Keratinocyte (primary cell): Measurements from ENCODE around the gene CUX1. TPM values are rescaled to one million over a fixed set of nuclear protein-coding genes. Genes with fewer than 3 reads are reported as not detected.

Experiments used
- DNase-seq: peaks from one replicate; pipeline ENCODE4 v3.0.0-alpha.2; 2011; ENCODE audit warnings: low read depth, missing footprints, low spot score
- FAIRE-seq: peaks from 2 replicates; lab custom pipeline; 2011; peaks lifted over from hg19 to GRCh38; lab: Jason Lieb, UNC
- H2AFZ ChIP-seq: 2 replicates; pipeline ENCODE4 v1.6.0; 2012; ENCODE audit warnings: low read length, control low read depth, inconsistent platforms; ENCODE audit not compliant: control insufficient read depth
- H3K27ac ChIP-seq: 2 replicates; pipeline ENCODE4 v1.5.1; 2011; ENCODE audit warnings: low read length; ENCODE audit not compliant: control insufficient read depth, insufficient read depth
- H3K27me3 ChIP-seq: 3 replicates; pipeline ENCODE4 v1.6.0; 2011; ENCODE audit warnings: low read length; ENCODE audit not compliant: control insufficient read depth, insufficient read depth; ENCODE audit errors: extremely low read depth
- H3K36me3 ChIP-seq, 2 experiments: 2 replicates in 1 of 2; 3 replicates in 1 of 2; pipeline ENCODE4 v1.5.1; 2011; ENCODE audit warnings: low read length in 2 of 2, mild to moderate bottlenecking in 1 of 2; ENCODE audit not compliant: control insufficient read depth in 2 of 2, insufficient read depth in 2 of 2; ENCODE audit errors: extremely low read depth in 1 of 2
- H3K4me1 ChIP-seq: 3 replicates; pipeline ENCODE4 v1.5.1; 2011; ENCODE audit warnings: low read length; ENCODE audit not compliant: control insufficient read depth, insufficient read depth; ENCODE audit errors: extremely low read depth
- H3K4me2 ChIP-seq: 3 replicates; pipeline ENCODE4 v1.6.0; 2011; ENCODE audit warnings: low read depth, low read length; ENCODE audit not compliant: control insufficient read depth, insufficient read depth; ENCODE audit errors: extremely low read depth
- H3K4me3 ChIP-seq, 3 experiments: fragments of 200-600 bp in 1 of 3; sonication (generic) in 1 of 3; 2 replicates in 2 of 3; 3 replicates in 1 of 3; pipeline ENCODE4 v1.5.1; 2011 to 2016; ENCODE audit warnings: low read length in 3 of 3, mild to moderate bottlenecking in 3 of 3, control low read depth in 2 of 3, inconsistent platforms in 1 of 3, low read depth in 1 of 3, mixed read lengths in 1 of 3, mixed run types in 1 of 3, moderate library complexity in 1 of 3; ENCODE audit not compliant: control insufficient read depth in 2 of 3, insufficient read depth in 2 of 3; ENCODE audit errors: extremely low read depth in 1 of 3
- H3K79me2 ChIP-seq: 2 replicates; pipeline ENCODE4 v1.6.0; 2012; ENCODE audit warnings: low read length; ENCODE audit not compliant: control insufficient read depth, insufficient read depth
- H3K9ac ChIP-seq: 3 replicates; pipeline ENCODE4 v1.6.0; 2011; ENCODE audit warnings: low read length; ENCODE audit not compliant: control insufficient read depth, insufficient read depth; ENCODE audit errors: extremely low read depth
- H3K9me1 ChIP-seq: 3 replicates; pipeline ENCODE4 v1.6.0; 2011; ENCODE audit warnings: low read length; ENCODE audit not compliant: control insufficient read depth, insufficient read depth; ENCODE audit errors: extremely low read depth
- H3K9me3 ChIP-seq: 2 replicates; pipeline ENCODE4 v1.5.1; 2012; ENCODE audit warnings: low read depth, low read length; ENCODE audit not compliant: control insufficient read depth
- H4K20me1 ChIP-seq: 3 replicates; pipeline ENCODE4 v1.6.0; 2011; ENCODE audit warnings: low read length; ENCODE audit not compliant: control insufficient read depth, insufficient read depth; ENCODE audit errors: extremely low read depth
- CTCF ChIP-seq, 3 experiments: IDR thresholded peaks in 1 of 3; conservative IDR thresholded peaks in 1 of 3; optimal IDR thresholded peaks in 1 of 3; 2 replicates in 2 of 3; 3 replicates in 1 of 3; pipeline versions ENCODE3 to v1.5.1; 2011; ENCODE audit warnings: low read length in 3 of 3, mild to moderate bottlenecking in 3 of 3, moderate library complexity in 2 of 3, control low read depth in 1 of 3, inconsistent platforms in 1 of 3; ENCODE audit not compliant: insufficient read depth in 2 of 3; ENCODE audit errors: extremely low read depth in 1 of 3
- EZH2 ChIP-seq: IDR thresholded peaks from one replicate; pipeline ENCODE4 v1.6.1; 2012; ENCODE audit warnings: inconsistent platforms, mild to moderate bottlenecking, low read length, moderate library complexity
- dilution Hi-C: fragments of 300-500 bp; cut with MboI; formaldehyde crosslinking; loops from one replicate; pipeline ENCODE4 v1.7.0; 2020; ENCODE audit warnings: low sequenced_read_pairs; ENCODE audit not compliant: extremely low pct_ligation_motif_present
- polyA plus RNA-seq, 5 experiments: library from polyadenylated mRNA; depleted of rRNA in 3 of 5; stranded (reverse) in 3 of 5; stranded (forward) in 1 of 5; unstranded in 1 of 5; fragments of >200 nt; gene quantifications; 1 replicate in 1 of 5; 2 replicates in 3 of 5; 3 replicates in 1 of 5; pipeline versions ENCODE4 v1.2.1 to v1.2.3, GENCODE V29; 2011 to 2012; ENCODE audit warnings: missing spikeins in 2 of 5, low read depth in 1 of 5, low replicate concordance in 1 of 5

The CUX1 gene
- polyA plus RNA-seq, 1 donor (not counting 4 experiments of a cell fraction or from before 2014, with no cell fraction given), result 18.3 TPM

DNA sequence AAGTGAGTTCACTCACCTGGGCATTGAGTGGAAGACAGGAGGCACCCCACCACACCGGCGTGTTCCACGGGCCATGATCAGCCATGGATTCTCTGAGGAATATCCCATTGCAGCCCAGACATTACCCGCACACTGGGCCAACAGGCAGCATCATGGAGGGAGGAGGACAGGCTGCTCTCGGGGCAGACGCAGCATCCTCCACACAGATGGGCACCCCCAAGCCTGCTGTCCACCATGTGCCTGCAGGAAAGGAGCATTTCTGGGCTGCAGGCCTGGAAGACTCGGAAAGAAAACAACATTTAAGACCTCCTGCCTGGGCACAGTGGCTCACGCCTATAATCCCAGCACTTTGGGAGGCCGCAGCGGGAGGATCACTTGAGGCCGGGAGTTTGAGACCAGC lies 398.3 kb downstream of the CUX1 start:
- no peaks in the 10 kb centered on the region for H4K20me1 ChIP-seq
- H3K27me3 ChIP-seq, result no peaks in the 10 kb centered on the region
- H3K4me1 ChIP-seq, result no peaks in the 10 kb centered on the region
- no peak for DNase-seq
- dilution Hi-C loops, result no loop called here
- H3K9me3 ChIP-seq, result no peaks in the 10 kb centered on the region
- no peaks in the 10 kb centered on the region for H3K79me2 ChIP-seq
- no peak overlapping the region for H3K4me3 ChIP-seq
- H3K9me1 ChIP-seq, result no peaks in the 10 kb centered on the region
- FAIRE-seq, result no peak
- no peak overlapping the region for H3K27ac ChIP-seq
- peaks cover 0 to 7% of the 10 kb centered on the region in 2 experiments for H3K36me3 ChIP-seq
- H2AFZ ChIP-seq, result no peak overlapping the region
- TF ChIP-seq CTCF (optimal IDR thresholded peaks at IDR 0.05 in 1 of 3, IDR thresholded peaks at IDR 0.05 in 1 of 3, conservative IDR thresholded peaks at IDR 0.05 in 1 of 3; ENCODE audit: extremely low read depth in 1 of 3, insufficient read depth in 2 of 3, low read length in 3 of 3) (no peak), EZH2 (no peak)
- H3K9ac ChIP-seq, result no peak overlapping the region
- no peak overlapping the region for H3K4me2 ChIP-seq

DNA sequence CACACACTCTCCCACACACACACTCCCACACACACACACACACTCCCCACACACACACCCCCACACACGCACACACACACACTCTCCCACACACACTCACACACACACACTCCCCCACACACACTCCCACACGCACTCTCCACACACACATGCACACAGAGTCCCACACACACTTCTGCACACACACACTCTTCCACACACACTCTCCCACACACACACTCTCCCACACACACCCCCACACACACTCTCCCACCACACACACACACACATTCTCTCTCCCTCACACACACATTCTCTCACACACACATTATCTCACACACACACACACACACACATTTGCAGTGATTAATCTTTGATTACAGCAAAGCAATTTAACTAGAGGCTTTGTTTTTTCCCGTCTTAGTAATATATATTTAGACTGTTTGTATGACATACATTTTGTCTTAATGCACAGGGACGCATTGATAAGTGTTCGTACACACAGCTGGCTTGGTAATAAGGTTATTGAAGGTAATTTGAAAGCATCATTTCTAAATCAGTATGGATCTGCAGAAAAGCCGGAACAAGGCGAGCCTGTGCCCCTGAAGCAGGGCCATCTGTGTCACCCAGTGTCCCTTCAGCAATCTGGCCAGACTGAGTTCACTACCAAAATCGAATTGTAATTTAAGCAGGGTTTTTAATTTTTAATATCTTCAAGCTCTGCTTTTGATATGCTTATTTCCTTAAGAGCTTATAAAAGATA lies 399.3 kb downstream of the CUX1 start:
- no peak overlapping the region for H3K27ac ChIP-seq
- no peaks in the 10 kb centered on the region for H3K27me3 ChIP-seq
- H4K20me1 ChIP-seq, result no peaks in the 10 kb centered on the region
- TF ChIP-seq CTCF (optimal IDR thresholded peaks at IDR 0.05 in 1 of 3, IDR thresholded peaks at IDR 0.05 in 1 of 3, conservative IDR thresholded peaks at IDR 0.05 in 1 of 3; ENCODE audit: extremely low read depth in 1 of 3, insufficient read depth in 2 of 3, low read length in 3 of 3) (no peak), EZH2 (no peak)
- H3K36me3 ChIP-seq, result peaks cover 0 to 7% of the 10 kb centered on the region in 2 experiments
- FAIRE-seq, result no peak
- H2AFZ ChIP-seq, result no peak overlapping the region
- peaks cover 3% of the 10 kb centered on the region for H3K4me1 ChIP-seq
- no peaks in the 10 kb centered on the region for H3K79me2 ChIP-seq
- H3K4me3 ChIP-seq, result no peak overlapping the region
- no peaks in the 10 kb centered on the region for H3K9me3 ChIP-seq
- H3K9ac ChIP-seq, result no peak overlapping the region
- H3K4me2 ChIP-seq, result no peak overlapping the region
- no peaks in the 10 kb centered on the region for H3K9me1 ChIP-seq
- dilution Hi-C loops, result no loop called here
- no peak for DNase-seq
